HG03521 (cell line): Measurements from ENCODE around the gene TP53RK.

Source experiments
- ATAC-seq: cut with Tn5 transposase; IDR thresholded peaks from one replicate; pipeline ENCODE4 v1.9.1; 2021; ENCODE audit warnings: mild to moderate bottlenecking, moderate library complexity; ENCODE audit not compliant: unreplicated experiment

The TP53RK gene

DNA sequence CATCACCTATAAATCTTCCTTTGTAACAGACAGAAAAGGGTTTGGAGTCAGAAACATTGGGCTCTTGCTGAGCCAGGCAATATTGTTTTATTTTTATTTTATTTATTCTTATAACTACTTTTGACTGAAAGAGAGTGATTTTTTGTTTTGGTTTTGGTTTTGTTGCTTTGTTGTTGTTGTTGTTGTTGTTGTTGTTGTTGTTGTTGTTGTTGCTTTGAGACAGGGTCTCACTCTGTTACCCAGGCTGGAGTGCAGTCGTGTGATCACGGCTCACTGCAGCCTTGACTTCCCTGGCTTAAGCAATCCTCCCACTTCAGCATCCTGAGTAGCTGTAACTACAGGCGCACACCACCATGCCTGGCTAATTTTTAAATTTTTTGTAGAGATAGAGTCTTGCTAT, 22.9 kb downstream of the TP53RK start:
- no peak for ATAC-seq

DNA sequence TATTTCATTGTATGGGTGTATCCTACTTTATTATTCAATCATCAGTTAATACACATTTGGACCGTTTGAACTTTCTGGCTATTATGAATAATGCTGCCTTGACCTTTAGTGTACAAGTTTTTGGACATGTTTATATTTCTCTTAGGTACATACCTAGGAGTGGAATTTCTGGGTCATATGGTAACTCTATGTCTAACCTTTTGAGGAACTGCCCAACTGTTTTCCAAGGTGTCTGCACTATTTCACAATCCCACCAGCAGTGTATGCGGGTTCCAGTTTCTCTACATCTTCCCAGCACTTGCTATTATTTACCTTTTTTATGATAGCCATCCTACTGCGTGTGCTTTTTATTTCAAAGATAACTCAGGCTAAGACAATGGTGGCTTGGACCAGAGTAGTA, 23.6 kb downstream of the TP53RK start:
- no peak for ATAC-seq

DNA sequence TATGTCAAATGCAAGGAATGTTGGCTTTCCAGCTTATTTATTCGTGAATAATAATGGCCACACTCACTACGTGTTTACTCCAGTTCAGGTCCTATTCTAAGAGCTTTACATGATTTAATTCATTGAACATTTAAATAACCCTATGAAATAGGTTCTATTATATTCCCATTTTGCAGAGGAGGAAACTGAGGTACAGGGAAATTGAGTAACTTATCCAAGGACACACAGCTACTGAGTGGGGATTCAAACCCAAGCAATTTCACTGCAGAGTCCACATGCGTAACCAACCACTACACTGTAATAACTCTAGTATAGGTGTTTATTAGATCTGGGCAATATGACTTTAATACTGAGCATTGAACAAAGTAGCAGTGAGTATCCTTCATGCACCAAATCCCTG, 25.7 kb downstream of the TP53RK start:
- no peak for ATAC-seq

DNA sequence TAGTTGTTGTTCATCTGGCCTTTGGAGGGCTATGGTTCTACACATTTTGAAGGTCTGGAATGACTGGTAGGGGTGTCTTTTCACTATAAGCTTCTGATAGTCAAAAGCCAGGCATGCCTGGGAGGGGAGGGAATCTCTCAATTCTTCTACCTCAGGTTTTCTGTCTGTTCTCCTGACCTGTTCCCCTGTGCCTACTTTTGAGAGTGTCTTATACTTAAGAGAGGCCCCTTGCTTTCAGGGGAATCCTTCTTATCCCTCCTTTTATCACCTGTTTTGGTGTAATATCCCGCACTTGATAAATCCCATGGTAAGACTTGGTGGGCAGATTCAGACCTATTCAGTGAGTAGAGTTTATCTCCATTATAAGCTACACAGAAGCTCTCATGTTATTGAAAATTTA, 27.6 kb downstream of the TP53RK start:
- no peak for ATAC-seq

DNA sequence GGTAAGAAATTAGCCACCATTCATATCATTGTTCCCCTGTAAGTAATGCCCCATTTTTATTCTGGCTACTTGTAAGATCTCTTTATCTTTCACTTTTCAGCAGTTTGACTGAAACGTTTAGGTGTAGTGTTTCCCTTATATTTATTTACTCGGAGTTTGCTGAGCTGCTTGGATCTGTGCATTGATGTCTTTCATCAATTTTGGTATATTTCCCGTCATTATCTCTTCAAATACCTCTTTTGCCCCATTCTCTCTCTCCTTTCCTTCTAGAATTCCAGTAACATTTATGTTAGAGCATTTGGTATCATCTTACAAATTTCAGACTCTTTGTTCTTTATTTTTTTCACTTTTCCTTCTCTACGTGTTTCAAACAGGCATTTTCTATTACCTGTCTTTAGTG, 28.8 kb downstream of the TP53RK start:
- no peak for ATAC-seq

DNA sequence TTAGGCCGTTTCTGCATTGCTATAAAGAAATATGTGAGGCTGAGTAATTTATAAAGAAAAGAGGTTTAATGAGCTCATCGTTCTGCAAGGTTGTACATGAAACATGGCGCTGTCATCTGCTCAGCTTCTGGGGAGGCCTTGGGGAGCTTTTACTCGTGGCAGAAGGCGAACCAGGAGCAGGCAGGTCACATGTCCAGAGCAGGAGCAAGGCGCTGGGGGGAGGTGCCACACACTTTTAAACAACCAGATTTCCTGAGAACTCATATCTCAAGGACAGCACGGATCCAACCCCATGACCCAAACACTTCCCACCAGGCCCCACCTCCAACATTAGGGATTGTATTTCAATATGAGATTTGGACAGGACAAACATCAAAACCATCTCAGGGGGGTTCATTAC, 31.6 kb downstream of the TP53RK start:
- no peak for ATAC-seq

DNA sequence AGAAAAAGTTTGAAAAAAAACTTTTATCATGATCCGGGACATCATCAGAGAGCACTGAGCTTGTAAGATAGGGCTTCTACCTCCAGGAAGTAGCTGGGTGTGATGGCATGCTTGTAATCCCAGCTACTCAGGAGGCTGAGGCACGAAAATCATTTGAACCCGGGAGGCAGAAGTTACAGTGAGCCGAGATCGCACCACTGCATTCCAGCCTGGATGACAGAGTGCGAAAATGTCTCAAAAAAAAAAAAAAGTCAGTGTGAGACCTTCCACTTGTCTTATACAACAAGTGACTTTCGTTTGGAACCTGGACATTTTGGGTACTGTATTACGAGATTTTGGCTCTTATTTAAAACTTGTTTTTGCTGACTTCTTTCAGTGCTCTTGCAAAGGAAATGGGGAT, 32.1 kb downstream of the TP53RK start:
- no peak for ATAC-seq

DNA sequence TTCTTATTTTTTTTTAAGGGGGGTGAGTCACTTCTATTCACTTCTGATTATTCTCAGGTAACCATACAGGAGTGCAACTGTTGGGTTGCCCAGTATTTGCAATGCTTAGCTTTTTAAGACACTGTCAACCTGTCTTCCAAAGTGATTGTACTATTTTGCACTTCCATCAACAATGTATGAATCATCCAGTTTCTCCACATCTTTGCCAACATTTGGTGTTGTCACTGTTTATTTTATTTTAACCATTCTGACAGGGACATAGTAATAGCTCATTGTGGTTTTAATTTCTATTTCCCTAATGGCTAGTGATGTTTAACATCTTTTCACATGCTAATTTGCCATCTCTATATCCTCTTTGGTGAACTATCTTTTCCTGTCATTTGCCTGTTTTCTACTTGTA, 36.5 kb downstream of the TP53RK start:
- no peak for ATAC-seq

DNA sequence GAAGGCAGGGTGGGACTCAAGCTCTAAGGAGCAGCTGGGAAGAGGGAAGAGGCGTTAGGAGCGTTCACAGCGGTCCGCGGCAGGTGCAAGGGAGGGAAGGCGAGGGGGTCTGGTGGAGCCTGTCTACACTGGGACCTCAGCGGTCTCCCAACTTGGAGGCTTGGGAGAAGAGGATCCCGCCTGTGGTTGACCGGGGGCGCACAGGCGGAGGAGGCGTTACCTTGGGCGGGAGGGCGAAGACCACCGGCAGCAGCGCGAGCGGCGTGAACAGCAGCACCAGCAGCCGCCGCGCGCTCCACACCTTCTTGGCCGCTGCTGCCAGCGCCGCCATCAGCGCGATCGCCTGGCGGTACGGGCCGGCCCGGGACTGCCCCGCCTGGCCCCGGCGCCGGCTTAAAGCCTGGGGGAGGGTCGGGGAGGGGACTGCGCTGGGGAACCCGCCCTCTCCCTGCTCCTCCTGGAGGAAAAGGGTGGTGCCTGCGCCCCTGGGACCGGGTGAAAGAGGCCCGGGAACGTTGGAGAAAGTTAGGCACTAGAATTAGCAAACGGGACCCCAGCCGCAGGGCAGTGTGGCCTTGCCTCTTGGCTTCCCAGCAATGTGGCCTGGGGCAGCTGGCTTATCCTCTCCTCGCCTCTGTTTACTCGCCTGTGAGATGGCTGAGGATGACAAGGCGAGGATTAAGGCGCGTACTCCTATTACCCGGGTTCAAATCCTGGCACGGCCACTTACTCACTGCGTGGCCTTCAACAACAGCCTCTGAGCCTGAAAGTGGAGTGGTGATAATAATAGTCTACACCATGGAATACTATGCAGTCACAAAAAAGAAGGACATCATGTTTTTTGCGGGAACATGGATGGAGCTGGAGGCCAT, 37.9 kb downstream of the TP53RK start, which contains the start of gene SLC13A3:
Gene SLC13A3 (minus strand): TSS at position 369 of the 872 bp plus-strand sequence. CDS start 38 bp downstream, at position 331.
- ATAC-seq, result no peak

DNA sequence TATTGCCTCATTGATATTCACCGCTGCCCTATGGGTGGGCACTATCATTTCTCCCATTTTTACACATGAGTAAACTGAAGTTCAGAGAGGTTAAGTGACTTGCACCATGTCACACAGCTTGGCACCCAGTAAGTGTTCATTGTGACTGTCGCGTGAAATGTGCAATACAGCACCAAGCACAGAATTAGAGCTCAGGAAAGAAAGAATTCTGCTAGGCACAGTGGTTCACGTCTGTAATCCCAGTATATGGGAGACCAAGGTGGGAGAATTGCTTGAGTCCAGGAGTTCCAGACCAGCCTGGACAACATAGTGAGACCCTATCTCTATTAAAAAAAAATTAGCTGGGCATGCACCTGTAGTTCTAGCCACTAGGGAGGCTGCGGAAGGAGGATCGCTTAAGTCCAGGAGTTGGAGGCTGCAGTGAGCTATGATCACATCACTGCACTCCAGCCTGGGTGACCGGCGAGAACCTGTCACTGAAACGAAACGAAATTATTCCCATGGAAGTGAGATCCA, 38.6 kb downstream of the TP53RK start:
- ATAC-seq, result no peak

DNA sequence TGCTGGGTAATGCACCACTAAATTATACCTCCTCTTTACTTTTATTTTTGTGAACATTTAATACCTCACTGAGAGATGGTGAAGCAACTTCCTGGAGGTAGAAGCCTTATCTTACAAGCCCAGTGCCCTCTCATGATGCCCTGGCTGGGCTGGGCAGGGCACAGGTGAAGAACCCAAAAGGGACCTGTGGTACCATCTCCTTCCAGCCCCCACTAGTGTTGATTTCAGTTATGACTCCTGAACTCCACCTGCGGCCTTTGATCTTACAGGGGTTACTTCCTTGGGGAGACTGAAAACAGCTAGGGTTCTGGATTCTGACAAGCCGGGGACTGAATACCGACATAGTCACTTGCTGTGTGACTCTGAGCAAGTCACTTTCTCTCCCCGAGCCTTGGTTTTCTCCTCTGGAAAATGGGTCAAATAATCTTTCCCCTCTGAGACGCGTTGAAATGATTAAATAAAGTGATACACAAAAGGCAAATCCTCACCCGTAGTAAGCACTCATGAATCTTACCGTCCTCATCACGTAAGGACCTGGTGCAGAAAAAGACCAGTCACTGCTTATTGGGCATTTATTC, 39.2 kb downstream of the TP53RK start:
- ATAC-seq, result no peak

DNA sequence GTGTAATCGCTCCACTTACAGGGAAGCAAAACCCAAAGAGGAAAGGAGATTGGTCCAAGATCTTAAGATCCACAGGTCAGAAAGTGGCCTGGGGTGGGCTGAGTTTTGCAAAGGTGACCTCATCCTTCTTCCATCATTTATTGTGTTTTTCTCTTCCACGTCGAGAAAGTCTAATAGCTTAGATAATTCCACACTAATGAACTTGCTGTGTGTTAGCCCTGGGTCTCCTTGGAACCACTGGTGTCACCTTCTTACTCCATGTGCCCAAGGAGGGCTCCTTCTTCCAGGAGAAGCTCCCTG, 39.6 kb downstream of the TP53RK start:
- no peak for ATAC-seq

DNA sequence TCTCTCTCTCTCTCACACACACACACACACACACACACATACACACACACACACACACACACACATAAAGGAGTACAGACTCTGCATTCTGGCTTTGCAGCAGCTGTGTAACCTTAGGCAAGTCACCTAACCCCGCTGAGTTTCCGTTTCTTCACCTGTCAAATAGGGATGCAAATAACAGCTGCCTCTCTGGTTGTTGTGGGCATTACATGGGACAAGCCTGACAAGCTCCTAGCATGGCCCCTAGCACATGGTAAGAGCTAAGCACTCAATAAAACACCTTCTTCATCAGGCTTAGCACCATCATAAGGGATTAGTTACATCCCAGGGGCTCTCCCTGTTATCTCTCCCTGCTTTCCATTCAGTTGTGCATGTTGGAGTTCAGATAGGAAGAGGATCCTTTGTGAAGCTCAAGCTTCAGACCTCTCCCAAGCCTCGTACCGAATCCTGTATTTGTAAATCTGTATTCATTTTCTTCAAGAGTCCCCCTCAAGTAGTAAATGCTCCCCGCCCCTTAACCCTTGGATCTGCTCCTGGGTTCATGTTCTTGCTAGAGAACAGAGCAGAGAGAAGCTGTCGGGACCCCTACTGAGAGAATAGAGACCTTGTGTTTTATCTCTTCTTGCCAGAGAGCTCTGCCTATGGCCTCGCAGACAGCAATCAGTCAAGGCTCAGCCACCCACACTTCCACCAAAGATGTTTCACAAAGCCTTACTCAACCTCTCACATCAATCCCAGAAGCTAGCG, 40.2 kb downstream of the TP53RK start:
- no peak for ATAC-seq

DNA sequence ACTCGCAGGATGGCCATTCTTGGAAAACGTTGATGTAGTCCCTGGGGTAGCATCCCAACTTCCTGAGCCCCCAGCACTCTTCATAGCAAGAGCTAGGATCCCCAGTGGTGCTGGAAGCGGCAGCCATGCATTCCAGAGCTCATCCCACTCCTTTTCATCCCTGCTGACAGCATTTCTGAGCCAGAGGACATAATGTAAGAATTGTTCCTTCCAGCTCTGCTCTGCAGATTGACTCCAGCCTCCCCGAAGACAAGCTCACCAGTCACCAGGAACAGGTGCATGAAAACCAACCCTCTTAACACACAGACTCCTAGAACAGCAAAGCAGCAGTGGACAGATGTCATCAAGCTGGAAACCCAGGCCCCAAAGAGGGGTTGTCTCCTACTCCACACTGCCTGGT, 41.8 kb downstream of the TP53RK start:
- no peak for ATAC-seq

DNA sequence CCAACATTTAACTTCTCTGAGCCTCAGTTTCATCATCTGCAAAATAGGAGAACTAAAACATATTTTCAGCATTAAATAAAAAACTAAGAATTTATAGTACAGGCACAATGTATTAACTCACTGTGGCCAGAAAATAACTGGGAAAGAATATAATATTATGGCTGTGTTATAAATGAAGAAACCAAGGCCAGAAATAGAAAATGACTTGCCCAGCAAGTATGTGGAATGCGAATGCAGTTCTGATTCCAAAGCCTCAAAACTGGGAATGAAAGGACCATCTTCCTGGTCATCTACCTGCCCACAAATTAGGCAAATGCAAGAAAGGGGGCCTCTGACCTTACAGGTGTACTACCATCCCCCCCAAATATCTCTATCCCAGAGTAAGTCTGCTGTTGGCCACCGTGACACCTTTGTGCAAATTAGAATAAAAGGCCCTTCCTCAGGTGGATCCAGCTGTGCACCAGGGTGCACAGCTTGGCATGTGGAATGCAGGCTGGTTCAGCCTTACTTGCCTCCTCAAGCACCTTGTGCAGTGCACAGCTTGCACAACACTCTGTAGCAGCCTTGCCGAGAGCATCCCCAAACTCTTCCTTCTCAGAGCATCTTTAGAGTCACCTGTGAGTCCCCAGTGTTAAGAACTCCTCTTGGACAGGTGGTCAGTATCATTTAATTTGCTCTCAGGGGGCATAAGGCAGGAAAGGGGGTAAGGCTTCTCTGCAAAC, 42.4 kb downstream of the TP53RK start:
- no peak for ATAC-seq

DNA sequence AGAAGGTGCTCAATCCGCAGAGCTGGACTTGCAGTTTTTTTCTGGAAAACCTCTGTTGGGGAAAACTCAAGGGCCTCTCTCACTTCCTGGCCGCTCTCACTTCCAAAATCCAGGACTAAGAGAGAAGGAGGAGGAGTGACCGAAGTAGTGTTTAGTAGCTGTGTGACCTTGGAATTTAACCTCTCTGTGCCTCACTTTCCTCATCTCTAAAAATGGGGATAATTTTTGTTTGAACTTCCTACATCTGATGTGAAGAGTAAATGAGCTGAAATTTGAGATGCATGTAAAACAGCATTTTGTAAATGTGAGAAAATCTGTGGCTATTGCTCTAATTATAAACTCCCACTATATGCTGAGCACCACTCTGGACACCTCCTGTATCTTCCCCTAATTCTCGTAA, 43.1 kb downstream of the TP53RK start:
- no peak for ATAC-seq

DNA sequence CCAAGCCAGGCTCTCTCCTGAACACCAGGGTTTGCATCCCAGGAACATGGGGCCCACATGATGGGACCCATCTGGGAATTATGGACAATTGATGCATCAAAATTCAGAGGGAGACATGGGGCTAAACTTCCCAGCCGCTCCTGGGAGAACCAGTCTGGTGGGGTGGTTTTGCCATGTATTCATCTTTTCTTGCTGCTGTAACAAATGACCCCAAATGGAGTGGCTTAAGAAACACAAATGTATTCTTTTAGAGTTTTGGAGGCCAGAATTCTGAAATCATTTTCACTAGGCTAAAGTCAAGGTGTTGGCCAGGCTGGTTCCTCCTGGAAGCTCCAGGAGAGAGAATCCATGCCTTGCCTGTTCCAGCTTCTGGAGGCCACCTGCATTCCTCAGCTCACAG, 44.5 kb downstream of the TP53RK start:
- no peak for ATAC-seq

DNA sequence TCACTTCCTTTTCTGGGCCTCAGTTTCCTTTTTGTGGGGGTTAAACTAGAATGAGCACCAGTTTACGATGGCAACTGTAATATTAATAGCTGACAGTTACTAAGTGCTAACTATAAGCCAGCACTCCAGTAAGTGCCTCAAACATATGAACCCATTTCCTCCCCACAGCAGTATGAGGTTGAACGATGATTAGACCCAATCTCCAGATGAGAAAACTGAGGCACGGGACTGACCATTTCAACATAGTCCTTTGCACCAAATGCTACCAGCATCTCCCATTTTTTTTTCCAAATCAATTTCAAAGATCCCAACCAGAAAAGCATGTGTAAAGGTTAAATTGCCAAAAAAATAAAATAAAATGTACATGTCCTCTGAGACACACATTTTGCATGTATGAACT, 45.1 kb downstream of the TP53RK start:
- no peak for ATAC-seq

DNA sequence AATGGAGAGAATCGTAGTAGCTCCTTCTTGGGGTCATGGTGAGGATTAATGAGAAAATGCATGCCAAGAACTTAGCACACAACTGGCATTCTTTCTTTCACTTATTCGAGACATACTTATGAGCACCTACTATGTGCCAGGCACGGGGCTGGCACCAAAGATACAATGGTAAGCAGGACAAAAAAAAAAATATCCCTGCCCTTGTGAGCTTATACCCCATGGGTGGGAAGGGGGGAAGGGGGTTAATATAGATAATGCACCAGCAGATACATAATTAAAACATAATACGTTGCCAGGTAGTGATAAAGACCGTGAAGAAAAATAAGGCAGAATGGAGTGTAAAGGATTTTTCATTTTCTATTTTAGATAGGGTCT, 46.3 kb downstream of the TP53RK start:
- no peak for ATAC-seq

DNA sequence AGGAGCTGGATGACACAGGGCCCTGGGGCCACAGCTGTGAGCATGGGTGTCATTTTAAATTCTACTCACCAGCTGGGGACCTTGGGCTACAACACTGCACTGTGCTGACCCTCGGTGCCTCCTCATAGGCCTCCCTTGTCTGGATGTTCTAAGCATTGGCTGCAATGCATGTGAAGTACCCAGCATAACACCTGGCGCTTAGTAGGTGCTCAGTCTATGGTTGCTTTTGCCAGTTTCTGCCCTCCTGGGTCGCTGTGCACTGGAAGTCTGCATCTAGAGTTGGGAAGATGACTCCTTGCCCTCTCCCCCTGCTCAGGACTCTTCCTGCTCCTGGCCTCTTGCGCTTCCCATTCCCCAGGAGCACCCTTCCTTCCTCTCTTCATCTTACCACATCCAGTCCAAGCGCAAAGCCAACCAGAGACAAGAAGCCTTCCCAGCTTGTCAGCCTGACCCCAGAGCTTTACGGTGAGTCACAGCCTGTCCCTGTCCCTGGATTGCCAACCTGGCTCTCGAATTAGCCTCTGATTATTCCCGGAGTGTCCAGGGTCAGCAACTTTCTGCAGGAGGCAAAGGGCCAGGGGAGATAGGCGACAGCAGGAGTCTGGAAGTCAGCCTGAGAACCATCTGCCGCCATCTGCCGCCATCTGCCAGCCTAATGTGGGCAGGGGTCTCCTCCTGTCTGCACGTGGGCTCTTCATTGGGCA, 46.8 kb downstream of the TP53RK start:
- no peak for ATAC-seq

DNA sequence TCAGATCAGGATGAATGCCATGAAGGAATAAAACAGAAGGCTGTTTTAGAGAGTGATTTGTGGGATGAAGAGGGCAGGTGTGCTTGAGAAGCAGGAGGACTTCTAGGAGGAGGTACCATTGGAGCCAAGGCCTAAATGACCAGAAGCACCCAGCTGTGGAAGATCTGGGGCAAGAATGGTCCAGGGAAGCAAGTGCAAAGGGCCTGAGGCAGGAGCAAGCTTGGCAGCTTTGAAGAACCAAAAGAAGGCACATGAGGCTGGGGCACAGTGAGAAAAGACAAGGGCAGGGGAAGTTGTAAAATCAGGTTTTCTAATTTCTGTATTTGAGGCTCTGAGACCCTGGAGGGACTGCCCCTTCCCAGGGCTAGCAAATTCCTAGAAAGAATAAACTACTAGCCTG, 47.8 kb downstream of the TP53RK start:
- ATAC-seq, result no peak
